ENCODE measurements around the gene KCNQ1. TPM values are rescaled to one million over a fixed set of nuclear protein-coding genes. Genes with fewer than 3 reads are reported as not detected.

Gene KCNQ1
- total RNA-seq, 3 donors from 2014 or later (not counting 1 experiment from before 2014, with no cell fraction given) = 1.9 to 7.8 (median 3.3) TPM

GRCh38 chr11:2807025-2807681 is 362.3 kb downstream of the KCNQ1 start:
- peaks cover 9 to 15% of the 10 kb centered on the region in 2 donors for H3K4me1 Mint-ChIP-seq
- 93% methylated on average over 39 of the region's 39 CpGs for WGBS (ENCODE audit: insufficient coverage)
- no peak overlapping the region for H3K4me3 Mint-ChIP-seq
- no peak for TF ChIP-seq CTCF (IDR thresholded peaks at IDR 0.05)
- H3K27ac Mint-ChIP-seq = no peak overlapping the region
- H3K36me3 ChIP-seq (ENCODE audit: control insufficient read depth, insufficient read depth, low read length) = no peaks in the 10 kb centered on the region
- H3K27ac ChIP-seq (ENCODE audit: low read length) = no peak overlapping the region
- peaks cover 1% of the 10 kb centered on the region for H3K4me1 ChIP-seq (ENCODE audit: control insufficient read depth, insufficient read depth, low read length)
- H3K27me3 Mint-ChIP-seq (ENCODE audit: low read depth in 2 of 2) = peaks cover 12 to 35% of the 10 kb centered on the region in 2 donors
- ATAC-seq (no peak), DNase-seq (peak in 1 of 2 donors; percentile 9)
- H3K9me3 ChIP-seq (ENCODE audit: control insufficient read depth, insufficient read depth, low read length) = no peaks in the 10 kb centered on the region
- intact Hi-C loops (cut with micrococcal nuclease) = no loop called here
- H3K36me3 Mint-ChIP-seq = no peaks in the 10 kb centered on the region
- H3K27me3 ChIP-seq (ENCODE audit: control insufficient read depth, insufficient read depth, low read length) = no peaks in the 10 kb centered on the region
- H3K9me3 Mint-ChIP-seq = no peaks in the 10 kb centered on the region
- no peak overlapping the region for H3K4me3 ChIP-seq (ENCODE audit: low read length)

- Histone ChIP-seq H3K4me3 (ENCODE audit: low read length) (no peak overlapping the region), H3K27me3 (ENCODE audit: control insufficient read depth, insufficient read depth, low read length) (no peaks in the 10 kb centered on the region), H3K9me3 (ENCODE audit: control insufficient read depth, insufficient read depth, low read length) (no peaks in the 10 kb centered on the region), H3K4me1 (ENCODE audit: control insufficient read depth, insufficient read depth, low read length) (peaks cover 8% of the 10 kb centered on the region), H3K27ac (ENCODE audit: low read length) (no peak overlapping the region), H3K36me3 (ENCODE audit: control insufficient read depth, insufficient read depth, low read length) (no peaks in the 10 kb centered on the region)
- no peak overlapping the region for H3K27ac Mint-ChIP-seq
- WGBS (ENCODE audit: insufficient coverage) = 87% methylated on average over 10 of the region's 11 CpGs
- no peak for TF ChIP-seq CTCF (IDR thresholded peaks at IDR 0.05)
- intact Hi-C loops (cut with micrococcal nuclease) = no loop called here
- H3K4me3 Mint-ChIP-seq = no peak overlapping the region
- no peaks in the 10 kb centered on the region for H3K9me3 Mint-ChIP-seq
- H3K27me3 Mint-ChIP-seq (ENCODE audit: low read depth in 2 of 2) = peaks cover 18 to 42% of the 10 kb centered on the region in 2 donors
- peaks cover 14 to 22% of the 10 kb centered on the region in 2 donors for H3K4me1 Mint-ChIP-seq
- ATAC-seq (no peak), DNase-seq (peak in 1 of 2 donors; percentile 7)
- H3K36me3 Mint-ChIP-seq = no peaks in the 10 kb centered on the region
Observed at GRCh38 chr11:2807801-2808241, 363.0 kb downstream of the KCNQ1 start.

DNA sequence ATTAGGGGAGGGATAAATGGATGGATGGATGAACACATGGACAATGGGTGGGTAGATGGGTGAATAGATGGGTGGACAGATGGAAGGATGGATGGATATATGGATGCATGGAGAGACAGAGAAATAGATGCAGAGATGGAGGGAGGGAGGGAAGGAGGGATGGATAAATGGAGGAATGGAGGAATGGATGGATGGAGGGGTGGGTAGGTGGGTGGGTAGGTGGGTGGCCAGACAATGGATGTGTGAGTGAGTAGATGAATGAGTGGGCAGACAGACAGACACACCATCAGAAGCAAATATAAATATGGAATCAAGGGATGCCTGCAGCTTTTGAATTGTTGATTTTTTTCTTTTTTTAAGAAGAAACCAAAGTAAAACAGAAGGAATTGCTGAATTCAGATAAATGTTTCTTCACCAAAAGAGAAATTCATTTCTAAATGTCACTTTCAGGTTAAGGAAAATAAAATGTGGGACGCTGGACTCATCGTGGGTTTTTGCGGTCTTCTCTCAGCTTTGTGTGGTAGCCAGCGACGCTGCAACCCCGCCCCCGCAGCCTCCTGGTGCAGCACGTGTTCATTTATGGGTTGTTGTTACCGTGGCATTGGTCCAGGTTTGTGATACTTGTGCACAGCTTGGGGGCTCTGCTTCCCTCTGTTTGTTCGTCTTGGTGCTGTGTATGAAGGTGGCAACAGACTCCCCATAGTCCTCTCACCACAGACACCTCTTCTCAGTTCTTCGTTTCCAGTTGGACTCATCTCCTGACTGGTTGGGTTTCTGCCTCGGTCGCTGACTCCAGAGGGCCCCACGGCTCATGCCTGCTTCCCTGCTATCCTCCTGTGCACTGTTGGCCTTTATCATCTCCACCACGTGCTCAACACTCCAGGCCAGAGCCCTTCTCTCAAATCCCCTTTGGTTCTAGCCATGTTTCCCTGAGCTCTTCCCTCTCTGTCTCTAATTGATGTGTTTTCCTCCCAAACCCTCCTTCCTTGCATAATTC is 364.3 kb downstream of the KCNQ1 start:
- DNase-seq (no peak), ATAC-seq (peak in 1 of 3 donors; percentile 40)
- no peak overlapping the region for H3K27ac Mint-ChIP-seq
- intact Hi-C loops (cut with micrococcal nuclease) = no loop called here
- H3K27me3 ChIP-seq (ENCODE audit: control insufficient read depth, insufficient read depth, low read length) = no peaks in the 10 kb centered on the region
- H3K9me3 ChIP-seq (ENCODE audit: control insufficient read depth, insufficient read depth, low read length) = no peaks in the 10 kb centered on the region
- WGBS (ENCODE audit: insufficient coverage) = 44% methylated on average over 15 of the region's 15 CpGs
- no peaks in the 10 kb centered on the region for H3K36me3 Mint-ChIP-seq
- H3K36me3 ChIP-seq (ENCODE audit: control insufficient read depth, insufficient read depth, low read length) = no peaks in the 10 kb centered on the region
- peaks cover 12% of the 10 kb centered on the region for H3K4me1 ChIP-seq (ENCODE audit: control insufficient read depth, insufficient read depth, low read length)
- H3K9me3 Mint-ChIP-seq = no peaks in the 10 kb centered on the region
- H3K4me3 Mint-ChIP-seq = no peak overlapping the region
- no peak overlapping the region for H3K4me3 ChIP-seq (ENCODE audit: low read length)
- H3K27ac ChIP-seq (ENCODE audit: low read length) = no peak overlapping the region
- H3K4me1 Mint-ChIP-seq = peaks cover 17 to 27% of the 10 kb centered on the region in 2 donors
- peaks cover 31 to 52% of the 10 kb centered on the region in 2 donors for H3K27me3 Mint-ChIP-seq (ENCODE audit: low read depth in 2 of 2)
- no peak for TF ChIP-seq CTCF (IDR thresholded peaks at IDR 0.05)
